Measurements from ENCODE around the gene FAM163B. TPM values are rescaled to one million over a fixed set of nuclear protein-coding genes. Genes with fewer than 3 reads are reported as not detected.

FAM163B gene
- total and polyA plus RNA-seq, 2 donors (not counting 1 experiment from before 2014, with no cell fraction given), result not detected

GRCh38 chr9:133612816-133613215 is 3.6 kb upstream of the FAM163B start:
- no peaks in the 10 kb centered on the region for H4K20me1 ChIP-seq (ENCODE audit: control insufficient read depth, insufficient read depth, low read length, poor library complexity, severe bottlenecking)
- H3K9me3 Mint-ChIP-seq (ENCODE audit: insufficient read depth), result no peaks in the 10 kb centered on the region
- H3K4me1 ChIP-seq (ENCODE audit: control insufficient read depth in 2 of 2, insufficient read depth in 2 of 2, low read length in 2 of 2), result no peaks in the 10 kb centered on the region
- H3K4me1 Mint-ChIP-seq, result no peaks in the 10 kb centered on the region
- no peak overlapping the region for H3K4me3 ChIP-seq (ENCODE audit: control extremely low read depth in 1 of 5, extremely low read depth in 1 of 5, insufficient read depth in 1 of 5, low read depth in 2 of 5, low read length in 4 of 5)
- no peak overlapping the region for H3K4me2 ChIP-seq (replicated peaks; ENCODE audit: low read depth, low read length, poor library complexity, severe bottlenecking)
- H3K27me3 Mint-ChIP-seq, result peaks cover 30% of the 10 kb centered on the region
- no peak overlapping the region for H3K27ac ChIP-seq (ENCODE audit: low read length in 2 of 2)
- TF ChIP-seq CTCF (IDR thresholded peaks at IDR 0.05) (no peak), EZH2 (IDR thresholded peaks at IDR 0.05; ENCODE audit: borderline replicate concordance, insufficient read depth, low read depth, low read length, poor library complexity, severe bottlenecking) (no peak)
- CTCF ChIA-PET, result no interaction called here
- no peak overlapping the region for H3K4me3 Mint-ChIP-seq
- H3K36me3 ChIP-seq (replicated peaks in 1 of 2; ENCODE audit: control extremely low read depth in 1 of 2, control insufficient read depth in 1 of 2, extremely low read depth in 1 of 2, insufficient read depth in 2 of 2, low read length in 1 of 2), result no peaks in the 10 kb centered on the region
- no peak overlapping the region for H3K9ac ChIP-seq (ENCODE audit: low read length)
- DNase-seq, result no peak
- H3K79me2 ChIP-seq (ENCODE audit: control insufficient read depth, insufficient read depth, low read length), result no peaks in the 10 kb centered on the region
- WGBS (ENCODE audit: insufficient coverage), result 79% methylated on average over 8 of the region's 8 CpGs
- H2AFZ ChIP-seq (ENCODE audit: insufficient read depth, low read depth, low read length, poor library complexity, severe bottlenecking), result no peak overlapping the region
- H3K27me3 ChIP-seq (replicated peaks in 1 of 4; ENCODE audit: control extremely low read depth in 1 of 4, control insufficient read depth in 3 of 4, insufficient read depth in 4 of 4, low read length in 3 of 4), result peaks cover 0 to 35% (median 8%) of the 10 kb centered on the region in 4 experiments
- POLR2A ChIA-PET, result interaction anchor here (0.6 kb wide), 1 partner anchor 620 kb away, joined by 3 read pairs; no protein-coding TSS in a partner anchor
- intact Hi-C loops (cut with micrococcal nuclease), result no loop called here
- ATAC-seq (ENCODE audit: low read depth), result no peak
- H3K27ac Mint-ChIP-seq, result no peak overlapping the region
- H3K9me3 ChIP-seq (ENCODE audit: control extremely low read depth in 1 of 3, control insufficient read depth in 2 of 3, insufficient read depth in 1 of 3, low read length in 2 of 3), result peaks cover 0 to 3% (median 0%) of the 10 kb centered on the region in 3 donors

GRCh38 chr9:133612051-133612450 is 2.9 kb upstream of the FAM163B start:
- H3K27me3 Mint-ChIP-seq, result peaks cover 36% of the 10 kb centered on the region
- no peaks in the 10 kb centered on the region for H4K20me1 ChIP-seq (ENCODE audit: control insufficient read depth, insufficient read depth, low read length, poor library complexity, severe bottlenecking)
- ChIA-PET CTCF (no interaction called here), POLR2A (no interaction called here)
- no peaks in the 10 kb centered on the region for H3K9me3 Mint-ChIP-seq (ENCODE audit: insufficient read depth)
- no peak overlapping the region for H3K27ac ChIP-seq (ENCODE audit: low read length in 2 of 2)
- H3K27ac Mint-ChIP-seq, result no peak overlapping the region
- no peaks in the 10 kb centered on the region for H3K4me1 Mint-ChIP-seq
- no peaks in the 10 kb centered on the region for H3K4me1 ChIP-seq (ENCODE audit: control insufficient read depth in 2 of 2, insufficient read depth in 2 of 2, low read length in 2 of 2)
- H3K4me3 Mint-ChIP-seq, result no peak overlapping the region
- H3K4me3 ChIP-seq (ENCODE audit: control extremely low read depth in 1 of 5, extremely low read depth in 1 of 5, insufficient read depth in 1 of 5, low read depth in 2 of 5, low read length in 4 of 5), result no peak overlapping the region
- no peak overlapping the region for H2AFZ ChIP-seq (ENCODE audit: insufficient read depth, low read depth, low read length, poor library complexity, severe bottlenecking)
- peaks cover 0 to 5% (median 0%) of the 10 kb centered on the region in 3 donors for H3K9me3 ChIP-seq (ENCODE audit: control extremely low read depth in 1 of 3, control insufficient read depth in 2 of 3, insufficient read depth in 1 of 3, low read length in 2 of 3)
- H3K9ac ChIP-seq (ENCODE audit: low read length), result no peak overlapping the region
- H3K27me3 ChIP-seq (replicated peaks in 1 of 4; ENCODE audit: control extremely low read depth in 1 of 4, control insufficient read depth in 3 of 4, insufficient read depth in 4 of 4, low read length in 3 of 4), result peaks cover 0 to 38% (median 8%) of the 10 kb centered on the region in 4 experiments
- intact Hi-C loops (cut with micrococcal nuclease), result no loop called here
- no peaks in the 10 kb centered on the region for H3K79me2 ChIP-seq (ENCODE audit: control insufficient read depth, insufficient read depth, low read length)
- TF ChIP-seq EZH2 (IDR thresholded peaks at IDR 0.05; ENCODE audit: borderline replicate concordance, insufficient read depth, low read depth, low read length, poor library complexity, severe bottlenecking) (no peak), CTCF (IDR thresholded peaks at IDR 0.05) (no peak)
- ATAC-seq (ENCODE audit: low read depth) (no peak), DNase-seq (no peak)
- H3K4me2 ChIP-seq (replicated peaks; ENCODE audit: low read depth, low read length, poor library complexity, severe bottlenecking), result no peak overlapping the region
- 91% methylated on average over 9 of the region's 9 CpGs for WGBS (ENCODE audit: insufficient coverage)
- H3K36me3 ChIP-seq (replicated peaks in 1 of 2; ENCODE audit: control extremely low read depth in 1 of 2, control insufficient read depth in 1 of 2, extremely low read depth in 1 of 2, insufficient read depth in 2 of 2, low read length in 1 of 2), result no peaks in the 10 kb centered on the region
